Measurements from ENCODE around the gene DSN1.

DSN1 gene

GRCh38 chr20:36817496-36817895 is 43.9 kb upstream of the DSN1 start:
- Histone ChIP-seq H4K91ac (ENCODE audit: low read depth, low read length, poor library complexity) (no peak overlapping the region), H3K27me3 (ENCODE audit: control insufficient read depth in 3 of 3, insufficient read depth in 3 of 3, low read depth in 1 of 3, low read length in 3 of 3) (no peaks in the 10 kb centered on the region), H3K9ac (ENCODE audit: low read depth, low read length, poor library complexity) (no peak overlapping the region), H3K4ac (ENCODE audit: low read length) (no peak overlapping the region), H2AFZ (ENCODE audit: low read length) (no peak overlapping the region), H2BK12ac (ENCODE audit: low read length) (no peak overlapping the region), H2BK120ac (ENCODE audit: low read depth, low read length) (no peak overlapping the region), H3K4me1 (ENCODE audit: control insufficient read depth in 2 of 2, insufficient read depth in 1 of 2, low read depth in 1 of 2, low read length in 2 of 2) (peaks cover 5 to 12% of the 10 kb centered on the region in 2 donors), H4K8ac (ENCODE audit: low read depth, low read length) (no peak overlapping the region), H2BK5ac (ENCODE audit: low read length) (no peak overlapping the region), H3K14ac (ENCODE audit: low read length) (no peak overlapping the region), H3K79me1 (ENCODE audit: low read depth, low read length) (peaks cover 2% of the 10 kb centered on the region), H3K23ac (ENCODE audit: low read depth, low read length, poor library complexity) (no peak overlapping the region), H3K4me3 (ENCODE audit: low read length in 2 of 2) (no peak overlapping the region), H3K9me3 (replicated peaks in 1 of 2; ENCODE audit: control insufficient read depth in 2 of 2, insufficient read depth in 1 of 2, low read depth in 1 of 2, low read length in 2 of 2) (peaks cover 0 to 3% of the 10 kb centered on the region in 2 donors), H3K4me2 (ENCODE audit: insufficient read depth, low read length, poor library complexity, severe bottlenecking) (no peak overlapping the region), H2AK5ac (ENCODE audit: low read depth, low read length) (no peak overlapping the region), H2BK15ac (ENCODE audit: low read length) (no peak overlapping the region), H3K27ac (replicated peaks; ENCODE audit: low read length) (no peak overlapping the region), H3K18ac (ENCODE audit: low read length) (no peak overlapping the region), H3K36me3 (replicated peaks in 1 of 2; ENCODE audit: control insufficient read depth in 2 of 2, insufficient read depth in 2 of 2, low read length in 2 of 2) (peaks cover 34 to 90% of the 10 kb centered on the region in 2 donors)
- WGBS, 2 donors (ENCODE audit: extremely low coverage in 2 of 2, insufficient read length in 2 of 2, insufficient replicate concordance in 1 of 2) = no CpG with 5 or more reads among the region's 3 CpGs
- no peak for DNase-seq (ENCODE audit: low spot score)

- Histone ChIP-seq H3K27ac (replicated peaks; ENCODE audit: low read length) (no peak overlapping the region), H2BK12ac (ENCODE audit: low read length) (no peak overlapping the region), H3K9ac (ENCODE audit: low read depth, low read length, poor library complexity) (peak overlapping the region; percentile 52), H2BK5ac (ENCODE audit: low read length) (no peak overlapping the region), H3K4me1 (ENCODE audit: control insufficient read depth in 2 of 2, insufficient read depth in 1 of 2, low read depth in 1 of 2, low read length in 2 of 2) (peaks cover 5% of the 10 kb centered on the region in 2 donors), H2AK5ac (ENCODE audit: low read depth, low read length) (no peak overlapping the region), H4K91ac (ENCODE audit: low read depth, low read length, poor library complexity) (no peak overlapping the region), H3K23ac (ENCODE audit: low read depth, low read length, poor library complexity) (peak overlapping the region; percentile 92), H3K4me2 (ENCODE audit: insufficient read depth, low read length, poor library complexity, severe bottlenecking) (no peak overlapping the region), H3K4ac (ENCODE audit: low read length) (no peak overlapping the region), H3K9me3 (replicated peaks in 1 of 2; ENCODE audit: control insufficient read depth in 2 of 2, insufficient read depth in 1 of 2, low read depth in 1 of 2, low read length in 2 of 2) (peaks cover 0 to 3% of the 10 kb centered on the region in 2 donors), H3K27me3 (ENCODE audit: control insufficient read depth in 3 of 3, insufficient read depth in 3 of 3, low read depth in 1 of 3, low read length in 3 of 3) (no peaks in the 10 kb centered on the region), H2AFZ (ENCODE audit: low read length) (no peak overlapping the region), H3K79me1 (ENCODE audit: low read depth, low read length) (peaks cover 4% of the 10 kb centered on the region), H3K18ac (ENCODE audit: low read length) (peak overlapping the region; percentile 19), H2BK15ac (ENCODE audit: low read length) (peak overlapping the region; percentile 40), H3K14ac (ENCODE audit: low read length) (no peak overlapping the region), H3K4me3 (ENCODE audit: low read length in 2 of 2) (no peak overlapping the region), H4K8ac (ENCODE audit: low read depth, low read length) (peak overlapping the region; percentile 43), H2BK120ac (ENCODE audit: low read depth, low read length) (no peak overlapping the region), H3K36me3 (replicated peaks in 1 of 2; ENCODE audit: control insufficient read depth in 2 of 2, insufficient read depth in 2 of 2, low read length in 2 of 2) (peaks cover 44 to 96% of the 10 kb centered on the region in 2 donors)
- no peak for DNase-seq (ENCODE audit: low spot score)
- WGBS, 2 donors (ENCODE audit: extremely low coverage in 2 of 2, insufficient read length in 2 of 2, insufficient replicate concordance in 1 of 2) = no CpG with 5 or more reads among the region's 49 CpGs
Observed at GRCh38 chr20:36815454-36816091, 42.0 kb upstream of the DSN1 start.

GRCh38 chr20:36812594-36813463 is 39.3 kb upstream of the DSN1 start:
- no peaks in the 10 kb centered on the region for H3K27me3 ChIP-seq (ENCODE audit: control insufficient read depth in 3 of 3, insufficient read depth in 3 of 3, low read depth in 1 of 3, low read length in 3 of 3)
- peaks cover 55 to 96% of the 10 kb centered on the region in 2 donors for H3K36me3 ChIP-seq (replicated peaks in 1 of 2; ENCODE audit: control insufficient read depth in 2 of 2, insufficient read depth in 2 of 2, low read length in 2 of 2)
- H3K79me1 ChIP-seq (ENCODE audit: low read depth, low read length) = peaks cover 9% of the 10 kb centered on the region
- peaks cover 0 to 1% of the 10 kb centered on the region in 2 donors for H3K9me3 ChIP-seq (replicated peaks in 1 of 2; ENCODE audit: control insufficient read depth in 2 of 2, insufficient read depth in 1 of 2, low read depth in 1 of 2, low read length in 2 of 2)
- H3K9ac ChIP-seq (ENCODE audit: low read depth, low read length, poor library complexity) = no peak overlapping the region
- H2BK15ac ChIP-seq (ENCODE audit: low read length) = no peak overlapping the region
- no peak overlapping the region for H3K4me3 ChIP-seq (ENCODE audit: low read length in 2 of 2)
- no CpG with 5 or more reads among the region's 14 CpGs for WGBS, 2 donors (ENCODE audit: extremely low coverage in 2 of 2, insufficient read length in 2 of 2, insufficient replicate concordance in 1 of 2)
- H3K27ac ChIP-seq (replicated peaks; ENCODE audit: low read length) = no peak overlapping the region
- H3K14ac ChIP-seq (ENCODE audit: low read length) = no peak overlapping the region
- no peak overlapping the region for H2AFZ ChIP-seq (ENCODE audit: low read length)
- H3K18ac ChIP-seq (ENCODE audit: low read length) = no peak overlapping the region
- no peaks in the 10 kb centered on the region for H3K4me1 ChIP-seq (ENCODE audit: control insufficient read depth in 2 of 2, insufficient read depth in 1 of 2, low read depth in 1 of 2, low read length in 2 of 2)
- H4K91ac ChIP-seq (ENCODE audit: low read depth, low read length, poor library complexity) = no peak overlapping the region
- no peak overlapping the region for H3K23ac ChIP-seq (ENCODE audit: low read depth, low read length, poor library complexity)
- no peak overlapping the region for H3K4me2 ChIP-seq (ENCODE audit: insufficient read depth, low read length, poor library complexity, severe bottlenecking)
- no peak overlapping the region for H4K8ac ChIP-seq (ENCODE audit: low read depth, low read length)
- no peak overlapping the region for H3K4ac ChIP-seq (ENCODE audit: low read length)
- H2BK120ac ChIP-seq (ENCODE audit: low read depth, low read length) = no peak overlapping the region
- no peak overlapping the region for H2BK5ac ChIP-seq (ENCODE audit: low read length)
- no peak for DNase-seq (ENCODE audit: low spot score)
- H2AK5ac ChIP-seq (ENCODE audit: low read depth, low read length) = no peak overlapping the region
- H2BK12ac ChIP-seq (ENCODE audit: low read length) = no peak overlapping the region
